ENCODE data around the gene RB1. TPM values are rescaled to one million over a fixed set of nuclear protein-coding genes. Genes with fewer than 3 reads are reported as not detected.

The RB1 gene
- total and polyA plus RNA-seq, 2 donors (not counting 3 experiments of a cell fraction or from before 2014, with no cell fraction given) = 8.0 to 41.2 TPM

DNA sequence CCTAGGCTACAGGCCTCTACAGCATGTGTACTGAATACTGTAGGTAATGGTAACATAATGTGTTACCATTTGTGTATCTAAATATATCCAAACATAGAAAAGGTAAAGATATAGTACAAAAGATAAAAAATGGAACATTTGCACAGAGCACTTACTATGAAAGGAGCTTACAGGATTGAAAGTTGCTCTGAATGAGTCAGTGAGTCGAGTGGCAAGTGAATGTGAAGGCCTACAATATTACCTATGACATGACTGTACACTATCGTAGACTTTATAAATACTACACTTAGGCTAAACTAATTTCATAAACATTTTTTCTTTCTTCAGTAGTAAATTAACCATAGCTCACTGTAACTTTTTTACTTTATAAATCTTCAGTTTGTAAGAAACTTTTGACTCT, 74.3 kb downstream of the RB1 start:
- Histone ChIP-seq H3K36me3 (ENCODE audit: control insufficient read depth in 2 of 2, extremely low read depth in 1 of 2, insufficient read depth in 2 of 2, low read length in 2 of 2) (peaks cover 0 to 3% of the 10 kb centered on the region in 2 experiments), H4K20me1 (replicated peaks; ENCODE audit: control insufficient read depth, extremely low read depth, insufficient read depth, low read length) (no peaks in the 10 kb centered on the region), H3K9me1 (replicated peaks; ENCODE audit: control insufficient read depth, extremely low read depth, insufficient read depth, low read length) (no peaks in the 10 kb centered on the region), H3K9me3 (replicated peaks; ENCODE audit: control insufficient read depth, insufficient read depth, low read length) (no peaks in the 10 kb centered on the region), H3K27me3 (ENCODE audit: control insufficient read depth in 2 of 2, insufficient read depth in 2 of 2, low read length in 2 of 2) (no peaks in the 10 kb centered on the region), H3K27ac (ENCODE audit: insufficient read depth, low read depth, low read length) (no peak overlapping the region), H3K4me2 (ENCODE audit: insufficient read depth, low read length) (no peak overlapping the region), H3K4me3 (replicated peaks in 1 of 3; ENCODE audit: insufficient read depth in 1 of 3, low read depth in 1 of 3, low read length in 3 of 3) (no peak overlapping the region), H3K4me1 (ENCODE audit: control insufficient read depth, extremely low read depth, insufficient read depth, low read length) (peaks cover 4% of the 10 kb centered on the region), H3K79me2 (ENCODE audit: control insufficient read depth, insufficient read depth, low read length) (no peaks in the 10 kb centered on the region), H3K9ac (replicated peaks; ENCODE audit: extremely low read depth, insufficient read depth, low read length) (no peak overlapping the region), H2AFZ (ENCODE audit: low read depth, low read length) (no peak overlapping the region)
- dilution Hi-C loops (cut with MboI; ENCODE audit: extremely low pct_ligation_motif_present, low sequenced_read_pairs) = no loop called here
- ChIA-PET POLR2A (no interaction called here), CTCF (interaction anchor here (0.9 to 2.4 kb wide), 3 partner anchors 9 to 202 kb away, joined by 3 to 11 read pairs (median 3); no protein-coding TSS in a partner anchor)
- intact Hi-C loops (cut with micrococcal nuclease) = no loop called here
- DNase-seq (ENCODE audit: low read depth, low spot score) = no peak
- no peak for TF ChIP-seq MYC (IDR thresholded peaks at IDR 0.05; ENCODE audit: low read depth, low read length)
- no peak for TF ChIP-seq JUN (IDR thresholded peaks at IDR 0.05; ENCODE audit: borderline replicate concordance, insufficient read depth, insufficient read length, low read depth)
- TF ChIP-seq, protein P1, sequence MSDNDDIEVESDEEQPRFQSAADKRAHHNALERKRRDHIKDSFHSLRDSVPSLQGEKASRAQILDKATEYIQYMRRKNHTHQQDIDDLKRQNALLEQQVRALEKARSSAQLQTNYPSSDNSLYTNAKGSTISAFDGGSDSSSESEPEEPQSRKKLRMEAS (IDR thresholded peaks at IDR 0.05; ENCODE audit: insufficient read depth, insufficient read length) = no peak
- TF ChIP-seq POLR2A (IDR thresholded peaks at IDR 0.05; ENCODE audit: low read depth, low read length) = no peak
- no peak for TF ChIP-seq GATA2 (IDR thresholded peaks at IDR 0.05; ENCODE audit: insufficient read depth, insufficient read length, low read depth, low read length)
- TF ChIP-seq, protein P2, sequence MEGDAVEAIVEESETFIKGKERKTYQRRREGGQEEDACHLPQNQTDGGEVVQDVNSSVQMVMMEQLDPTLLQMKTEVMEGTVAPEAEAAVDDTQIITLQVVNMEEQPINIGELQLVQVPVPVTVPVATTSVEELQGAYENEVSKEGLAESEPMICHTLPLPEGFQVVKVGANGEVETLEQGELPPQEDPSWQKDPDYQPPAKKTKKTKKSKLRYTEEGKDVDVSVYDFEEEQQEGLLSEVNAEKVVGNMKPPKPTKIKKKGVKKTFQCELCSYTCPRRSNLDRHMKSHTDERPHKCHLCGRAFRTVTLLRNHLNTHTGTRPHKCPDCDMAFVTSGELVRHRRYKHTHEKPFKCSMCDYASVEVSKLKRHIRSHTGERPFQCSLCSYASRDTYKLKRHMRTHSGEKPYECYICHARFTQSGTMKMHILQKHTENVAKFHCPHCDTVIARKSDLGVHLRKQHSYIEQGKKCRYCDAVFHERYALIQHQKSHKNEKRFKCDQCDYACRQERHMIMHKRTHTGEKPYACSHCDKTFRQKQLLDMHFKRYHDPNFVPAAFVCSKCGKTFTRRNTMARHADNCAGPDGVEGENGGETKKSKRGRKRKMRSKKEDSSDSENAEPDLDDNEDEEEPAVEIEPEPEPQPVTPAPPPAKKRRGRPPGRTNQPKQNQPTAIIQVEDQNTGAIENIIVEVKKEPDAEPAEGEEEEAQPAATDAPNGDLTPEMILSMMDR (IDR thresholded peaks at IDR 0.05; ENCODE audit: extremely low read depth in 1 of 2, insufficient read depth in 1 of 2, low read depth in 1 of 2, low read length in 2 of 2) = no peak
- no TSS peak for BruUV-seq (replicated peaks)
- FAIRE-seq = no peak

DNA sequence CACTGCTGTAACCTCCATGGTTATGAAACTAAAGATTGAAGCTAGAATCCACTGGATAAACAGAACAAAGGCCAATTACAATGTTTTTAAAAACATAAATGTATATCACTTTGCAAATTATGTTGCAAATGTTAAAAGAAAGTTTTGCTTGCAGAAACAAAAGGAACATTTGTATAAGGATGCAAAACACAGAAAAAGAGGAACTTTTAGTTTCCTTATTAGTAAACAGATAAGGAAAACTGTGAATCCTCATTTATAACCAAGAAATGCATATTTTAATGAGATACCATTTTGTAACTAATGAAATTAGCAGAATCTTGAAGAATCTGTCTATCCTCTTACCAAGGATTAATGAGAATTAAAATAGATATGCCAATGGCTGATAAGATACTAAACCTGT, 77.0 kb downstream of the RB1 start:
- Histone ChIP-seq H3K36me3 (ENCODE audit: control insufficient read depth in 2 of 2, extremely low read depth in 1 of 2, insufficient read depth in 2 of 2, low read length in 2 of 2) (no peaks in the 10 kb centered on the region), H2AFZ (ENCODE audit: low read depth, low read length) (no peak overlapping the region), H3K27me3 (ENCODE audit: control insufficient read depth in 2 of 2, insufficient read depth in 2 of 2, low read length in 2 of 2) (no peaks in the 10 kb centered on the region), H3K79me2 (ENCODE audit: control insufficient read depth, insufficient read depth, low read length) (no peaks in the 10 kb centered on the region), H4K20me1 (replicated peaks; ENCODE audit: control insufficient read depth, extremely low read depth, insufficient read depth, low read length) (no peaks in the 10 kb centered on the region), H3K9me3 (replicated peaks; ENCODE audit: control insufficient read depth, insufficient read depth, low read length) (no peaks in the 10 kb centered on the region), H3K9ac (replicated peaks; ENCODE audit: extremely low read depth, insufficient read depth, low read length) (no peak overlapping the region), H3K4me1 (ENCODE audit: control insufficient read depth, extremely low read depth, insufficient read depth, low read length) (peaks cover 4% of the 10 kb centered on the region), H3K9me1 (replicated peaks; ENCODE audit: control insufficient read depth, extremely low read depth, insufficient read depth, low read length) (no peaks in the 10 kb centered on the region), H3K4me2 (ENCODE audit: insufficient read depth, low read length) (no peak overlapping the region), H3K27ac (ENCODE audit: insufficient read depth, low read depth, low read length) (no peak overlapping the region), H3K4me3 (replicated peaks in 1 of 3; ENCODE audit: insufficient read depth in 1 of 3, low read depth in 1 of 3, low read length in 3 of 3) (no peak overlapping the region)
- intact Hi-C loops (cut with micrococcal nuclease) (no loop called here), dilution Hi-C loops (cut with MboI; ENCODE audit: extremely low pct_ligation_motif_present, low sequenced_read_pairs) (no loop called here)
- DNase-seq (ENCODE audit: low read depth, low spot score) (no peak), FAIRE-seq (no peak)
- ChIA-PET POLR2A (no interaction called here), CTCF (interaction anchor here (0.6 to 1.2 kb wide), 2 partner anchors 8 to 18 kb away, joined by 3 to 5 read pairs; no protein-coding TSS in a partner anchor)
- TF ChIP-seq GATA2 (IDR thresholded peaks at IDR 0.05; ENCODE audit: insufficient read depth, insufficient read length, low read depth, low read length) (no peak), FOS (IDR thresholded peaks at IDR 0.05; ENCODE audit: borderline replicate concordance, insufficient read depth, low read length) (no peak), POLR2AphosphoS5 (IDR thresholded peaks at IDR 0.05; ENCODE audit: insufficient read depth, low read depth, low read length) (no peak), POLR2A (IDR thresholded peaks at IDR 0.05; ENCODE audit: low read depth, low read length) (no peak), MYC (IDR thresholded peaks at IDR 0.05; ENCODE audit: low read depth, low read length) (no peak), EZH2 (IDR thresholded peaks at IDR 0.05; ENCODE audit: borderline replicate concordance, low read depth, low read length, severe bottlenecking) (no peak)
- TF ChIP-seq, protein P2 (IDR thresholded peaks at IDR 0.05; ENCODE audit: extremely low read depth in 1 of 2, insufficient read depth in 1 of 2, low read depth in 1 of 2, low read length in 2 of 2) = no peak
- BruUV-seq (replicated peaks) = no TSS peak

All from endothelial cell of umbilical vein (primary cell).